Jurkat, Clone E6-1 (cell line): ENCODE data around the gene ZNF444.

Experiments used
- DNase-seq: peaks from one replicate; pipeline ENCODE4 v3.0.0-alpha.2; 2011; ENCODE audit warnings: low read depth, low spot score
- H3K4me3 ChIP-seq: 2 replicates; pipeline ENCODE4 v1.5.1; 2011; ENCODE audit warnings: mild to moderate bottlenecking, low read length, control low read depth, moderate library complexity

The ZNF444 gene

DNA sequence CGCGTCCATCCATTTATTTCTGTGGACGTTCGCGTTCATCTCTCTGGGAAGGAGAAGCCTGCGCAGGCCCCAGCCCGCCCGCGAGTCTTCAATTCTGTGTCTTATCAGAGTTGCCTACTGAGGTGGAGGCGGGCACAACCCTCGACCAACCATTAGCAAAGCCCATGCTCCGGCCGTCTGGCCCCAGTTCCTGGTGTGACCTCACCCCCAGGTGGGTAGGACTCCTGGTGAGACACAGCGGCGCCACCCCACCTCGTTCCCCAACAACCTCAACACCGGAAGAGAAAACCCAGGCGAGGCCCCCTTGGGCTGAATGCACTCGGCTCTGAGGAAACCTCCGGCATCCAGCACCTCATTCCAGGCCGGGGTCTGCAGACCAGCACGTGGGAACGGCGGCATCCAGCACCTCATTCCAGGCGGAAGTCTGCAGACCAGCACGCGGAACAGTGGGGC is 34.7 kb upstream of the ZNF444 start:
- no peak for DNase-seq
- H3K4me3 ChIP-seq: no peak overlapping the region

DNA sequence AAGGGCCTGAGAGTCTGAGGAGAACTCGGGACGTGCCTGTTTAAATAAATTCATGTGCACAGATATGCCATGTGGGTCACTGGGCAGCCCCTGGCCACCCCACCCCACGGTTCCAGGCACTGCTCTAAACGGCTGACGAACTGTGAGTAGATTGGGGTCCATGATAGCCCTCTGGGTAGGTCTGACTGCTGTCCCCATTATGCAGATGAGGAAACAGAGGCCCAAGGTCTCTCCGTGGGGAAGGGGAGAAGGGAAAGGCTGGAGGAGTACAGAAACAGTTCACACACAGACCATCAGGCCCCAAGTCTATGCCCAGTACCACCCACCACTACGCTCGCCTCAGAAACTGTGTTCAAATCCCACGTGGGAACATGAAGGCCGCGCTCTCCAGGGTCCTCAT is 34.1 kb upstream of the ZNF444 start:
- DNase-seq: no peak
- no peak overlapping the region for H3K4me3 ChIP-seq

DNA sequence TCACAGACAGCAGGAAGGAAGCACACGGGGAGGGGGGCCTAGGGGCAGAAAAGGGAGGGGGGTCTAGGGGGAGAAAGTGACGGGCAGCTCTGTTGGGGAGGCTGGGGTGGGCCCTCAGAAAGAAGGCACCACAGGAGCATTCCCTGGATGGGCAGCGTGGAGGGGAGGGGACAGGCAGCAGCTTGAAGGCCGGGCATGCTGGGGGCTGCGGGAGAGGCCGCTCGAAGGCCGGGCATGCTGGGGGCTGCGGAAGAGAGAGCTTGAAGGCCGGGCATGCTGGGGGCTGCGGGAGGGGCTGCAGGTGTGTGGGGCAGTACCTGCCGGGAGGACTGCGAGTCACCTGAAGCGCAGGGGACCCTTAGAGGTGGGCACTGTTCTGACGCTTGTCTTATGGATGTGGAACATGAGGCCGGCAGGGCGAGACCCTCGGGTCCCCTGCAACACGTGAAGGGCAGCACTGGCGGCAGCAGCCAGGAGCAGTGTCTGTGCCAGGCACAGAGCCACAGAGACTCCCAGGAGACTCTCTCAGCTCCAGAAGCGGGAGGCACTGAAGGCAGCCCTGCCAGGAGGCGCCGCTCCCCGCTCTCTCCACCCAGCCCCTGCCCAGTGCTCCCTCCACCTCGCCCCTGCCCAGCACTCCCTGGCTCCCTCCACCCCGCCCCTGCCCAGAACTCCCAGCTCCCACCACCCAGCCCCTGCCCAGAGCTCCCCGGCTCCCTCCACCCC is 33.3 kb upstream of the ZNF444 start:
- no peak for DNase-seq
- no peak overlapping the region for H3K4me3 ChIP-seq

DNA sequence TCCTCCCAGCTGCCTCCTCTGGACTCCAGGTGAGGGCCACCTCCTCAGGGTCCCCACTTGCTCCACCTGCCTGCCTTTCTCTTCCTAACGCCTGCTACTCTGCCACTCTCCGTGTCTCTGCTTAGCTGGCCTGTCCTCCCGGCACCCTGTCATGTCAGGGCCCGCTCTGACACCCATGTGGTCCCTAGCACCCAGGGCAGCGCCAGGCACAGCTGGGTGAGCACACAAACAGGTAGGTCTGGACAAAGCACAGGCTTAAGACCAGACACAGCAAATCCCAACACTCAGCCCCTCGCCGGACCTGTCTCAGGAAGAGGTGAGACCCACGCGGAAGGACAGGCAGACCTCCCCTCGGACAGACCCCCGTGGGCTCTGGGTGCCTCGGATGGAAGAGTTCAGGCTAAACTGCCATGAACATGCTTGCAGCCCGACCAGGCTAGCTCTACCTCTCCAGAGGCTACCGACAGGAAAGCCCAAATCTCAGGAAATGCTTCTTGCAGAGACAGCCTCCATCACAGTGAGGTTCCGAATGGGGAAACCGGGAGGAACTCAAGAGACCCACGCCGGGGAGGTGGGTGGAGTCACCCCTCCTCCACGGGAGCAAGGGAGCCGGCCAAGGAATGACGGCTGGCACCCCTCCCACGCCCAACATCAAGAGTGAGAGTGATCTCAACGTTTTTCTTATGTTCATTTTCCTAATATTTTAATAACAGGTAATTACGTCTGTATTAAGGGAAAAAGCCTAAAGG is 32.5 kb upstream of the ZNF444 start:
- no peak for DNase-seq
- no peak overlapping the region for H3K4me3 ChIP-seq

DNA sequence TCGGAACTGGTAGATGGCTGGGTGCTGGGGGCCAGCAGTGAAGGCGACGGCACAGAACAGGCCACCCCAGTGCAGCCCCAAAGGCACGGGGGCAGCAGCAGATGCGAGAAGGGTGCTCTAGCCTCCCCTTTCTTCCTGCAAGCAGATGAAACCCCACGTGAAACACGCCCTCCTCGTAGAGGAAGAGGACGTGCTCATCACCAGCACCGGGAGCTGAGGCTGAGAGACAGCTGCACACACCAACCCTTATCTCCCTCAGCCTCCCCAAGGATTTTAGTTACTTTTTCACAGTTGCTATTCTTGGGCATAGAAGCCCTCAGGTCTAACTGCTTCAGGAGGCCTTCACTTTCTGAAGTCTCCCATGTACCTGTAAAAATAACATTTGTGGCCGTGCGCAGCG is 31.9 kb upstream of the ZNF444 start:
- H3K4me3 ChIP-seq: no peak overlapping the region
- no peak for DNase-seq

DNA sequence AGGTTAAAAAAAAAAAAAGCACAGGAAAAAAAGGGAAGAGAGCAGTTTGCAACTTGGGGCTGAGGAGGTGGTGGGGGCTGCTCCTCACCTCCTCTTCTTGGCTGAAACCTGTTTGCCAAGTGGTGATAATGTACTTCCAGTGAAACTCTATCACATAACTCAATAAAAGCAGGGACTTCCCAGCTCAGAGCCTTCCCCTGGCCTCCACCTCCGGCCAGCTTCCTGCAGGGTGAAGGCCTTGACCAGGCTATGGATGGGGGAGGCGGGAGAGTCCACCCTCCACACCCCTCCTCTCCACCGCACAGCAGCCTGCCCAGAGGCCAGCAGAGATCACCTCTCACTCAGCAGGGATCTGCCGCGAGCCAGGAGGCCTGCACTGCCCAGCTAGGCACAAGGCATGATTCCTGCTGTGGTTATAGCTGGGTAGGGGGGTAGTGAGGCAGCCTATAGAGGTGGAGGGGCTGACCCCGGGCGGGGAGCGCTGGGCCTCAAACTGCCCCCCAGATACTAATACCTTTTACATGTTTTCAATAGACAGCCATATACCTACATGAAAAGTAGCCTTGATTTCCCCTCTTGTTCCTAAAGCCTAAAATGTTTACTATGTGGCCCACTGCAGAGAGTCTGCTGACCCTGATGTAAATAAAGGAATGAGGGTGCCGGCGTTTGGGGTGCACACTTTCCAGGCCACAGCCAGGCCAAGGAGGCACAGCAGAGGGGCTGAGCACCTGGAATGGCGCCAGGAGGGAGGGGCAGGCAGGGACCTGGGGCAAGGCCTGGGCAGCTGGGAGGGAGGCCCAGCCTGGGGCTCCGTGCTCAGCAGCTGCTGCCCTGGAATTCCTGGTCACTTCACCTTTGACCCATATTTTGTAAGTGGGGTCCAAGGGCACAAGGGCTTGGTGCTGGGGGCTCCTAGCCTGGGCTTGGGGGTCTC is 30.3 kb upstream of the ZNF444 start:
- DNase-seq: no peak
- H3K4me3 ChIP-seq: no peak overlapping the region

DNA sequence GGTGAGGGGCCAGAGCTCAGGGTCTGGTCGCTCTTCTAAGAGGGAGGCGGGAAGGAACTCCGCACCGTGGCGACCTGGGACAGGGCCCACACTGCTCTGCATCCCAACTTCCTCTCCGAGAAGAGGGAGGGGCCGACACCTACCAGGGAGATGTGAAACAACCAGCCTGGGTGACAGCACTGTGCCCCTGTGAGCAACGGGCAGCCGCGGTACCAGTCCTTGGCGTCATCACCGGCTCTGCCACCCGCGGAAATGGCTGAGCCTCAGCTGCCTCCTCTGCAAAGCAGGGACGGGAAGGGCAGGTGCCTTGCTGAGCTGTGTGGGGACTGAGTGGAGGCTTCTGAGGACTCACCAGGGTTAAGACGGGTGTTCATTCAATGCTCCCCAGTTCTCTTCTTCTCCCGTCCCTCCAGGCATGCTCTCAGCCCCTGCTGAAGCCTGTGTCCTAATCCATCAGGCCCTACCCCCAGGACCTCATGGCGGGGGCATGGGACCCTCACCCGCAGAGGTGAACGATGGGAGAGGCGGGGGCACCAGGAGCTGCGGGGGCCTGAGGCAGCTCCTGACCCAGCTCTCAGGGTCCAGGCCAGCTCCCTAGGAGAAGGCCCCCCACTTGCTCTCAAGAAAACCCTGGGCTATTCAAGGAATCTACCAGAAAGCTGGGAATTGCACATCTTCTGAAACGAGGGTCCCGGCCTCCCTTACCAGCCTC is 29.3 kb upstream of the ZNF444 start:
- H3K4me3 ChIP-seq: no peak overlapping the region
- no peak for DNase-seq

DNA sequence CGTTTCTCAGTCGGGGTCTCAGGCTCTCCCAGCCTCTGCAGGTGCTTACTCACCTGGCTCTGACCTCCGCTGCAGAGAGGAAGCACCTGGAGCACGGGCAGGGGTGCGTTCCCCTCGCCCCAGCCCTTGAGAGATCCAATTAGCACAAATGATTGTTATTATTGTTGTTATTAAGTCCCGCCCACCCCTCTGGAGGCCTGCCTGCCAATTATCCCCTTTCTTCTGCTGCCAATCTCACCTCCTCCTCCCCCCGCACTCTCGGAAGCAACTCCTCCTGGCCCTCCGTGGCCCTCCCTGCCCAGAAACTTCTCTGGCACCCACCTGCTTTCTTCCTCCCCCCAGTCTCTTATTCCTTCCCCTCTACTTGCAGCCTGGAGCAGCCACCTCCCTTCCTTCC is 28.8 kb upstream of the ZNF444 start:
- no peak for DNase-seq
- no peak overlapping the region for H3K4me3 ChIP-seq

DNA sequence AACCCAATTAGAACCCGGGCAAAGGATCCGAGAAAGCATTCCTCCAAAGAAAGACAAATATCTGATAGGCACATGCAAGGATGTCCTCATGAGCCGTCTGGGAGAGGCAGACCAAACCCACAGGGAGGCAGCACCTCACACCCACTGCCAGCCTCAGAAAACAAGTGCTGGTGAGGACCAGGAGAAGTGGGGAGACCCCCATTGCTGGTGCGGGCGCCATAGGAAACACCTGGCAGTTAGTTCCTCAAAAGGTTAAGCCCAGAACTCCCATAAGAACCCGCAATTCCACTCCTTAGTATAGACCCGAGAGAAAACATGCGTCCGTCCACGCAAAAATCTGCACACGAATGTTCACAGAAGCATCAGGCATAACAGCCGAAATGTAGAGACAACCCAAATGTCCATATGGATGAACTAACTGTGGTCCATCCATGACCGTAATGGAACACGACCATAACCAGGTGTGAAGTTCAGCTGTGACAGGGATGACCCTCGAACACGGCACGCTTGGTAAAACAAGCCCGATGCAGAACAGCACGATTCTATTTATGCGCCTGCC is 27.9 kb upstream of the ZNF444 start:
- no peak overlapping the region for H3K4me3 ChIP-seq
- DNase-seq: no peak

DNA sequence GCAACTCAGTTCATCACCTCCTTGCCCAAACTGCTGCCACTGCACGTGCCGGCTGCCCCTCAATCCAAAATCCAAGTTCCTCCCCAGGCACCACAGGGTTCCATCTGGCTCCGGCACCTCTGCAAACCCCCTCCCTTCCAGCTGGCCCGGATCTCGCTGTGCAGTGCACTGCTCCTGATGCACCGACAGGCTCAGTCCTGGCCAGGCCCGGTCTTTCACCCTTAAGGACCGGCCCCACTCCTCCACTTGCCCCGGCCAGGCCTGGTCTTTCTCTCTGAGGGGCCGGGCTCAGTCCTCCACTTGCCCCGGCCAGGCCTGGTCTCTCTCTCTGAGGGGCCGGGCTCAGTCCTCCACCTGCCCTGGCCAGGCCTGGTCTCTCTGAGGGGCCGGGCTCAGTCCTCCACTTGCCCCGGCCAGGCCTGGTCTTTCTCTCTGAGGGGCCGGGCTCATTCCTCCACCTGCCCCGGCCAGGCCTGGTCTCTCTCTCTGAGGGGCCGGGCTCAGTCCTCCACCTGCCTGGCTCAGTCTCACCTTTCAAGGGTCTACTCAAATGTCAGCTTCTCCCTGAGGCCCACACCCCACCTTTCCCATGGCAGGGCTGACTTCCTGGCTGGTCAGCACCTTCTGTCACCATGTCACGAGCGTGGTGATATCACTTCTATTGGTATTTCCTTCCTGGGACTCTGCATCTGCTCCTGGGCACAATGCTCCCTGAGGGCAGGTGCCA is 26.9 kb upstream of the ZNF444 start:
- no peak for DNase-seq
- no peak overlapping the region for H3K4me3 ChIP-seq

DNA sequence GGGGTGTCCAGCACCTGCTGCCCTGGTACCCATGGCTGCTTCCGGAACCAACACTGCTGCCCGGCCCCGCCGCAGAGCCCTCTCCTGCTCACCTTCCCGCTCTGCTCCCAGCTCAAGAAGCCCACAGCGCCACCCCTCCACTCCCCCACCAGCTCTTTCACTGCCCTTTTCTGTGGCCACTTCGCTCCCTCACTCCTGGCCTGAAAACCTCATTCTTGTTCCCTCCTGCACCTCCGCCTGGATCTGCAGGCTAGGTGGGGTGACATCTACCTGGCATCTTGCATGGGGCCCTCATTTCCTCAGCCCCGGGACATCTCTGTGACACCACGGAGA is 26.3 kb upstream of the ZNF444 start:
- no peak for DNase-seq
- no peak overlapping the region for H3K4me3 ChIP-seq

DNA sequence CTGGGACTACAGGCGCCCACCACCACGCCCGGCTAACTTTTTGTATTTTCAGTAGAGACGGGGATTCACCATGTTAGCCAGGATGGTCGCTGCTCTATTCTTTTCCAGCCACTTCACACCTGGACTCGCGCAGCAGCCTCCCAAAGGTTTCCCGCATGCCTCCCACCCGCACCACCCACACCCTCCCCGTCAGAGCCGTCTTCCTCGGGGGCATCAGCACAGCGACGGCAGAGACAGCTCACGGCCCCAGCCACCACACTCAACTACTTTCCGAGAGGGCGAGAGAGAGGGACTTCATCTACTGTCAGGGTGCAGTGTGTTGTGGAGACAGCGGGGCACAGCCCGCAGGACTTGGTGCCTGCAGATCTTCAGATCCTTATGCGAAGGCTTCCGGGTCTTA is 25.6 kb upstream of the ZNF444 start:
- no peak for DNase-seq
- H3K4me3 ChIP-seq: no peak overlapping the region

DNA sequence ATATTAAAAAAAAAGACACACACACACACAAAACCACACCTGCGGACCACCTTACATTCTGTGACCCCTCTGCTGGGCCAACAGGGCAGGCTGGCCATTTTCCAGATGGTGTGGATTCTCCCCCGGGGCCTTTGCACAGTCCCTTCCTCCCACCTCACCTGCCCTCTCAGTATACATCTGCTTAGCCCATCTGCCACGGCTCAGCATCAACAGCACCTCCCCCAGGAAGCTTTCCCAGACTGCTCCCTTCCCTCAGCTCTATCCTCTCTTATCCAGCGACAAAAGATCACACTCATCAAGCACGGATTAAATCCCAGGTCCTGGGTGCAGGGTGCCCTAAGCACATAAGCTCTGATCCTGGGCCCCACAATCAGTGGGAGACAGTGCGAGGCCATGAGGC is 24.5 kb upstream of the ZNF444 start:
- H3K4me3 ChIP-seq: no peak overlapping the region
- DNase-seq: no peak

DNA sequence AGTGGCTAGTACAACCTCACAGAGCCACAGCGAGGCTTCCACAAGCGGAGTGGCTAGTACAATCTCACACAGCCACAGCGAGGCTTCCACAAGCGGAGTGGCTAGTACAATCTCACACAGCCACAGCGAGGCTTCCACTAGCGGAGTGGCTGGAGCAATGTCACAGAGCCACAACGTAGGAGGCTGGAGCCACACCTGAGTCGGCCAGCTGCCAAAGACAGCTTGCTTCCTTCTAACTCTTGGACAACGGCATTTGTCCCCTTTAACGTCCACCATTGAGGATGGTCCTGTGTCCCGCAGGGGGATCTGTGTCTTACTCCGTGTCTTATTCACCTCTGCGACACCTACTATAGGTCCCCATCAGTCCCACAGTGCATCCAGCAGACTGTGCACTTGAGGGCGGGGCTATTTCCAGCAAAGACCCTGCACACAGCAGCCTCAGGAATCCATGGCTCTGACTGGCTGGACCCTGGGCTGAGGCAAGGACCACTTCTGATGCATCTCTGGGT is 23.7 kb upstream of the ZNF444 start:
- no peak for DNase-seq

DNA sequence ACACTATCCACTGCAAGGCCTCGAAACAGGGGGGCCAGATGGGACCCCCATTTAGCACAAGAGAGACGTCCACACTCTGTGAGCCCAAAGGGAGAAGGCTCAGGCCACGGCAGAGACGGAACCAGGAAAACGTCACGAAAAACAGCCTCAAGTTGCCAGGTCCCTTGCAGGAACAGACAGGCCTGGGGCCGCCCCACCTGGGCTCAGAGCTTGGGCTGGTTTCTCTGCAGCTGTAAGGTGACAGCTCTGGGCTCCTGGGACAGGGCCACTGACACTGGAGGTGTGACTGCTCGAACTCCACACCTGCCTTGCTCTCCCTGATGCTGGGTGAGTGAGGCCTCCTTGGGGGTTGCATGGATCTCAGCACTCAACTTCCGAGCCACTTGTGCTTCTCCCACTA is 23.2 kb upstream of the ZNF444 start:
- no peak for DNase-seq
- no peak overlapping the region for H3K4me3 ChIP-seq

More for the DNA sequence above, 23.7 kb upstream of the ZNF444 start:
- H3K4me3 ChIP-seq: no peak overlapping the region

DNA sequence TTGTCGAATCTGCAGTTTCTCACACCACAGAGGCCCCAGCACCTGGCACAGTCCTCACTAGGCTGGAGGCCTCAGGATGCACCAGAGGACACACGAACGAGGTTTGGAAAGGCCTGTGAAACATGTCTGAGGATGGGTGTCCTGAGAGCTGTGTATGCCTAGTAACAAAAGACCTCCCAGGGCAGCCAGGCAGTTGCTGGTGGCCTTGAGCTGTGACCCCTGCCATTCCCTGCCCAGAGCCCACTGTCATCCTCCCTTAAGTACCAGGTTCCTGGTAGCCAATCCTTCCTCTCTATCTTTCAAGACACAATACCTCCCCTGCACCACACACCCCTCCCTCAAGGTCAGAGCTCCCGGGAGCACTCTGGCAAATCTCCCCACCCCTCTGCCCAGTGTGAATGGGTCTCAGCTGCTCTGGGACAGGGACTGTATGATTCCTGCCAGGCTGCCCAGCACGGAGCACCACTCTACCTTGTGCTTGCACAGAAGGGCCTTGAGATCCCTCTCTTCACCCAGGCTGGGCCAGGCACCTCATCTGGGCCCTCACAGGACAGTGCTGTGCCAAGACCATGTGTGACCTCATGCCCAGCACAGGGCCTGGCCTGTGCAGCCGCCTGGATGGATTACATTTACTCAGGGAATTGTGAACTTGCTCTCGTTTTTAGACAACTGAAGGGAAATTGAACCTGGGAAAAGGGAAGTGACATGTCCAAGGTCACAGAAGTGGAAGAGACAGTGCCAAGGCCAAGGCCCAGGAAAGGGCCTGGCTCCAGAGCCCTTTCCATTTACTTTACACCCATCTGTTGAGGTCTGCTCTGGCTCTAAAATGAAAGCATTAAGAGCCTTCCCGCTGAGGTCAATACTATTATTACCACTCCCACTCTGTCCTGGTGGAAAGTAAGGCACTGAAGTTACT is 22.2 kb upstream of the ZNF444 start:
- DNase-seq: no peak
- H3K4me3 ChIP-seq: peak overlapping the region; percentile 78; the same call in 1 of the 2 replicates

DNA sequence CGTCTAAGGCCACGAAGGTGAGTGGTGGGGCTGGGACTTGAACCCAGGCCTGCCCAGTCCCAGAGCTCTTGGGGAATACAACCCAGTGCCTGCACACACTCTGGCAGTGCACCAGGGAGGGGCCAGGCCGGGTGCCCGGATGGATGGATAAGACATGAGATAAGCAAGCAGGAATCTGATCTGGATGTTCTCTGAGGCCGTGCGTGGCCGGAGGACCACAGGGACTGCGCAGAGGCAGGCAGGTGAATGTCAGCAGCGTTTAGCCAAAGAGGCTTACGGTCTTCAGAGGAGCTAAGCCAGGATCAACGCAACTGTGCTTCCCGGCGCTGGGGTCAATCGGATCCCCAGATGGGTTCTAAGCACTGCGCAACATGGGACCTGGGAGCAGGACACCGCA is 21.5 kb upstream of the ZNF444 start:
- no peak for DNase-seq
- peak overlapping the region; percentile 78 for H3K4me3 ChIP-seq
